Neural progenitor cell (in vitro differentiated cells): Measurements from ENCODE around the gene MSL1. TPM values are rescaled to one million over a fixed set of nuclear protein-coding genes. Genes with fewer than 3 reads are reported as not detected.

Experiments used
- DNase-seq: peaks from one replicate; pipeline ENCODE4 v3.0.0-alpha.2; 2016; ENCODE audit warnings: low spot score
- H2AFZ ChIP-seq: fragments of 200-600 bp; sonication (generic); replicated peaks from 2 replicates; pipeline ENCODE4 v1.6.1; 2016; ENCODE audit warnings: antibody characterized with exemption
- H3F3A ChIP-seq: fragments of 200-600 bp; sonication (generic); 2 replicates; pipeline ENCODE4 v1.6.1; 2016; ENCODE audit warnings: antibody characterized with exemption, low read depth
- H3K27ac ChIP-seq: fragments of 200-600 bp; sonication (generic); 2 replicates; pipeline ENCODE4 v1.5.1; 2016; ENCODE audit warnings: mild to moderate bottlenecking
- H3K27me3 ChIP-seq: fragments of 200-600 bp; sonication (generic); 2 replicates; pipeline ENCODE4 v1.6.1; 2016; ENCODE audit warnings: mild to moderate bottlenecking, moderate library complexity
- H3K36me3 ChIP-seq: fragments of 200-600 bp; sonication (generic); 2 replicates; pipeline ENCODE4 v1.5.1; 2016
- H3K4me1 ChIP-seq: fragments of 200-600 bp; sonication (generic); 2 replicates; pipeline ENCODE4 v1.6.1; 2016; ENCODE audit warnings: mixed run types
- H3K4me2 ChIP-seq: fragments of 200-600 bp; sonication (generic); 2 replicates; pipeline ENCODE4 v1.6.1; 2016
- H3K4me3 ChIP-seq: fragments of 200-600 bp; sonication (generic); 2 replicates; pipeline ENCODE4 v1.5.1; 2016
- H3K79me2 ChIP-seq: fragments of 200-600 bp; sonication (generic); 2 replicates; pipeline ENCODE4 v1.6.1; 2016; ENCODE audit warnings: low read depth
- H3K9ac ChIP-seq: fragments of 200-600 bp; sonication (generic); 2 replicates; pipeline ENCODE4 v1.6.1; 2016
- H3K9me3 ChIP-seq: fragments of 200-600 bp; sonication (generic); 2 replicates; pipeline ENCODE4 v1.5.1; 2016; ENCODE audit warnings: low read depth
- H4K20me1 ChIP-seq: fragments of 200-600 bp; sonication (generic); 2 replicates; pipeline ENCODE4 v1.6.1; 2016; ENCODE audit warnings: low read depth
- H3K27ac Mint-ChIP-seq: 3 replicates; pipeline ENCODE4 v1.8.0; 2021; ENCODE audit warnings: mixed read lengths
- H3K27me3 Mint-ChIP-seq: 2 replicates; pipeline ENCODE4 v1.8.0; 2022; ENCODE audit warnings: low read depth, mild to moderate bottlenecking, inconsistent platforms, moderate library complexity, mixed read lengths; ENCODE audit not compliant: insufficient read depth
- H3K36me3 Mint-ChIP-seq: 3 replicates; pipeline ENCODE4 v1.8.0; 2021; ENCODE audit warnings: mixed read lengths
- H3K4me1 Mint-ChIP-seq: 3 replicates; pipeline ENCODE4 v1.8.0; 2021; ENCODE audit warnings: mixed read lengths
- H3K4me3 Mint-ChIP-seq: 3 replicates; pipeline ENCODE4 v1.8.0; 2021; ENCODE audit warnings: mild to moderate bottlenecking, moderate library complexity, mixed read lengths
- H3K9me3 Mint-ChIP-seq: 3 replicates; pipeline ENCODE4 v1.8.0; 2020; ENCODE audit warnings: mixed read lengths
- EZH2 ChIP-seq: fragments of 200-600 bp; sonication (generic); IDR thresholded peaks from 2 replicates; pipeline ENCODE4 v1.6.1; 2017; ENCODE audit warnings: antibody characterized with exemption, mild to moderate bottlenecking, moderate library complexity
- EZH2phosphoT487 ChIP-seq: fragments of 200-600 bp; sonication (generic); IDR thresholded peaks from 2 replicates; pipeline ENCODE4 v1.6.1; 2017; ENCODE audit warnings: antibody characterized with exemption
- total RNA-seq: library from RNA; depleted of rRNA; stranded (reverse); fragments of >200 nt; gene quantifications from 2 replicates; pipeline ENCODE4 v1.2.3, GENCODE V29; 2015; ENCODE audit warnings: low replicate concordance
- TF ChIP-seq, protein P1 (sequence below): fragments of 200-600 bp; sonication (generic); IDR thresholded peaks from 2 replicates; pipeline ENCODE4 v1.5.1; 2017; ENCODE audit warnings: antibody characterized with exemption, mild to moderate bottlenecking

The MSL1 gene
- total RNA-seq, 1 donor from 2014 or later, result 190 TPM

DNA sequence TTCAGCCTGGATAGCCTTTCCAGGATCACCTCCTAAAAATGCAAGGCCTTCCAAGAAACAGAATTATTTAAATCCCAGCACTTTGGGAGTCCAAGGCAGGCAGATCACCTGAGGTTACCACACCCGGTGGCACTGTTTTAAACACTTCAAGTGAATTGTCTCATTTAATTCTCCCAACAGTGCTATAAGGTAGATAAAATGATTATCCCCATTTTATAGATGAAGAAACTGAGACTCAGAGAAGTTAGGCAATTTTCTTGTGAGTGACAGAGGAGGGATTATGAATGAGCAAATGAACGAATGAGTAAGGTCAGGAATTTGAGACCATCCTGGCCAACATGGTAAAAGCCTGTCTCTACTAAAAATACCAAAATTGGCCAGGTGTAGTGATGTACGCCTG lies 42.2 kb upstream of the MSL1 start:
- H3K4me1 ChIP-seq, result peaks cover 4% of the 10 kb centered on the region
- no peaks in the 10 kb centered on the region for H3K27me3 ChIP-seq
- DNase-seq, result no peak
- H2AFZ ChIP-seq, result no peak overlapping the region
- Mint-ChIP-seq H3K36me3 (peaks cover 2% of the 10 kb centered on the region), H3K27me3 (peaks cover 3% of the 10 kb centered on the region), H3K9me3 (no peaks in the 10 kb centered on the region), H3K4me3 (no peak overlapping the region), H3K4me1 (peaks cover 19% of the 10 kb centered on the region), H3K27ac (no peak overlapping the region)
- TF ChIP-seq, protein P1, sequence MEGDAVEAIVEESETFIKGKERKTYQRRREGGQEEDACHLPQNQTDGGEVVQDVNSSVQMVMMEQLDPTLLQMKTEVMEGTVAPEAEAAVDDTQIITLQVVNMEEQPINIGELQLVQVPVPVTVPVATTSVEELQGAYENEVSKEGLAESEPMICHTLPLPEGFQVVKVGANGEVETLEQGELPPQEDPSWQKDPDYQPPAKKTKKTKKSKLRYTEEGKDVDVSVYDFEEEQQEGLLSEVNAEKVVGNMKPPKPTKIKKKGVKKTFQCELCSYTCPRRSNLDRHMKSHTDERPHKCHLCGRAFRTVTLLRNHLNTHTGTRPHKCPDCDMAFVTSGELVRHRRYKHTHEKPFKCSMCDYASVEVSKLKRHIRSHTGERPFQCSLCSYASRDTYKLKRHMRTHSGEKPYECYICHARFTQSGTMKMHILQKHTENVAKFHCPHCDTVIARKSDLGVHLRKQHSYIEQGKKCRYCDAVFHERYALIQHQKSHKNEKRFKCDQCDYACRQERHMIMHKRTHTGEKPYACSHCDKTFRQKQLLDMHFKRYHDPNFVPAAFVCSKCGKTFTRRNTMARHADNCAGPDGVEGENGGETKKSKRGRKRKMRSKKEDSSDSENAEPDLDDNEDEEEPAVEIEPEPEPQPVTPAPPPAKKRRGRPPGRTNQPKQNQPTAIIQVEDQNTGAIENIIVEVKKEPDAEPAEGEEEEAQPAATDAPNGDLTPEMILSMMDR, result no peak
- TF ChIP-seq EZH2phosphoT487 (no peak), EZH2 (no peak)
- H3K27ac ChIP-seq, result no peak overlapping the region
- H3K36me3 ChIP-seq, result no peaks in the 10 kb centered on the region
- H3F3A ChIP-seq, result no peaks in the 10 kb centered on the region
- H4K20me1 ChIP-seq, result no peaks in the 10 kb centered on the region
- H3K9ac ChIP-seq, result no peak overlapping the region
- no peaks in the 10 kb centered on the region for H3K9me3 ChIP-seq
- H3K4me2 ChIP-seq, result no peak overlapping the region
- no peak overlapping the region for H3K4me3 ChIP-seq
- no peaks in the 10 kb centered on the region for H3K79me2 ChIP-seq

DNA sequence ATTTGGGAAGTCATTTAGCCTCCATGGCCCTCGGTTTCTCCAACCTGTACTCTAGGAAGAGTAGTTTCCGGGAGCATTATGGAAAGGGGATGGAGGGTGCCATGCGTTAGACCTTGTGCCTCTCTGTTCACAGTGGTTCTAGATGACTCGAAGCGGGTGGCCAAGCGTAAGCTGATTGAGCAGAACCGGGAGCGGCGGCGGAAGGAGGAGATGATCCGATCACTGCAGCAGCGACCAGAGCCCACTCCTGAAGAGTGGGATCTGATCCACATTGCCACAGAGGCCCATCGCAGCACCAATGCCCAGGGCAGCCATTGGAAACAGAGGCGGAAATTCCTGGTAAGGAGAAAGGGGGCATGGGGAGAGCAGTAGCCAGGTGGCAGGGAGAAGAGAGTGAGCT lies 37.3 kb upstream of the MSL1 start:
- Mint-ChIP-seq H3K4me1 (no peaks in the 10 kb centered on the region), H3K9me3 (no peaks in the 10 kb centered on the region), H3K4me3 (no peak overlapping the region), H3K27me3 (peaks cover 10% of the 10 kb centered on the region), H3K27ac (no peak overlapping the region), H3K36me3 (peaks cover 8% of the 10 kb centered on the region)
- Histone ChIP-seq H3K9me3 (no peaks in the 10 kb centered on the region), H3K27me3 (no peaks in the 10 kb centered on the region), H2AFZ (no peak overlapping the region), H3K4me1 (no peaks in the 10 kb centered on the region), H3F3A (peaks cover 3% of the 10 kb centered on the region), H3K9ac (no peak overlapping the region), H3K36me3 (no peaks in the 10 kb centered on the region), H3K4me2 (no peak overlapping the region), H4K20me1 (no peaks in the 10 kb centered on the region), H3K79me2 (no peaks in the 10 kb centered on the region), H3K27ac (no peak overlapping the region), H3K4me3 (no peak overlapping the region)
- TF ChIP-seq EZH2phosphoT487 (no peak), EZH2 (no peak)
- TF ChIP-seq, protein P1, result no peak
- DNase-seq, result no peak

DNA sequence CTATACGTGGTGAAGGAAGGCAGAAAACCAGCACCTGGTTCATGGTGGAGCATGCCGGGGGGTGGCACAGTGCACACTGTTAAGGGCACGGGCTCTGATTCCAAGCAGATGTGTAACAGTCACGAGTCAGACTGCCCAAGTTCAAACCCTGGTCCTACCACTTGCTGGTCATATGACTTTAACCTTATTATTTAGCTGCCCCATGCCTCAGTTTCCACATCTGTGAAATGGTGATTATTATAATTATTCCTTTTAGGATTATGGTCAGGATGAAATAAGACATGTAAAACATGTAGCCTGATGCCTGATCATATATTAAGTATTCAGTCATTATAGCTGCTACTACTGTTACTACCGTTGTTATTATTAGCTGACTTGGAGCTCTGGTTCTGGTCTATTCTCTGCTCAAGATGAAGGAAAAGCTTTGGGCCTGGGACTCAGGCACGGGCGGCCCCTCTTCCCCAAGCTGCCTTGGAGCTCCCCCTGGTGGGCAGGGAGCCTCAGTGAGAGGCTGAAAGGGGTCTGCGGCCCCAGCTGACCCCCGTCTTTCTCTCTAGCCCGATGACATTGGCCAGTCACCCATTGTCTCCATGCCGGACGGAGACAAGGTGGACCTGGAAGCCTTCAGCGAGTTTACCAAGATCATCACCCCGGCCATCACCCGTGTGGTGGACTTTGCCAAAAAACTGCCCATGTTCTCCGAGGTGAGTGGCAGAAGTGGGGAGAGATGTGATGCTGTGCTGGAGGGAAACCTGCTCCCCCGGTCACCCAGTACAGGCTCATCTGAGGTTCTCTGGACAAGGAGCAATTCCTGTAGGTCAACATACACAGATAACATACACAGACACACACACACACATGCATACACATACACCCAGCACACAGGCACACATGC lies 35.4 kb upstream of the MSL1 start:
- Mint-ChIP-seq H3K4me1 (no peaks in the 10 kb centered on the region), H3K4me3 (no peak overlapping the region), H3K27me3 (peaks cover 10% of the 10 kb centered on the region), H3K27ac (no peak overlapping the region), H3K36me3 (peaks cover 8% of the 10 kb centered on the region), H3K9me3 (no peaks in the 10 kb centered on the region)
- no peaks in the 10 kb centered on the region for H3K9me3 ChIP-seq
- H3K4me1 ChIP-seq, result no peaks in the 10 kb centered on the region
- no peaks in the 10 kb centered on the region for H4K20me1 ChIP-seq
- H3K4me2 ChIP-seq, result no peak overlapping the region
- H3K79me2 ChIP-seq, result no peaks in the 10 kb centered on the region
- DNase-seq, result peak; percentile 83
- H3K9ac ChIP-seq, result no peak overlapping the region
- no peaks in the 10 kb centered on the region for H3K36me3 ChIP-seq
- no peak overlapping the region for H2AFZ ChIP-seq
- TF ChIP-seq, protein P1, result peak; percentile 85
- TF ChIP-seq EZH2, result no peak
- no peak for TF ChIP-seq EZH2phosphoT487
- peaks cover 3% of the 10 kb centered on the region for H3F3A ChIP-seq
- H3K27me3 ChIP-seq, result no peaks in the 10 kb centered on the region
- H3K4me3 ChIP-seq, result no peak overlapping the region
- no peak overlapping the region for H3K27ac ChIP-seq
